H9 (cell line): ENCODE measurements around the gene ARHGEF33. TPM values are rescaled to one million over a fixed set of nuclear protein-coding genes. Genes with fewer than 3 reads are reported as not detected.

Experiments
- DNase-seq: peaks from one replicate; pipeline ENCODE4 v3.0.0-alpha.2; 2017
- H2AFZ ChIP-seq: one replicate; pipeline ENCODE4 v1.6.1; 2013; ENCODE audit warnings: mild to moderate bottlenecking, low read length, control low read depth, moderate library complexity
- H2AK5ac ChIP-seq: 2 replicates; pipeline ENCODE4 v1.6.1; 2013; ENCODE audit warnings: low read length, control low read depth, mixed read lengths; ENCODE audit not compliant: insufficient read length
- H2BK120ac ChIP-seq: one replicate; pipeline ENCODE4 v1.6.1; 2013; ENCODE audit warnings: low read depth, mild to moderate bottlenecking, low read length, control low read depth, inconsistent platforms; ENCODE audit not compliant: poor library complexity, severe bottlenecking
- H2BK12ac ChIP-seq: 2 replicates; pipeline ENCODE4 v1.6.1; 2013; ENCODE audit warnings: low read length, control low read depth, mixed read lengths, low read depth; ENCODE audit not compliant: insufficient read length
- H2BK15ac ChIP-seq: 2 replicates; pipeline ENCODE4 v1.6.1; 2013; ENCODE audit warnings: low read depth, low read length, control low read depth
- H2BK20ac ChIP-seq: one replicate; pipeline ENCODE4 v1.6.1; 2013; ENCODE audit warnings: low read depth, mild to moderate bottlenecking, low read length, control low read depth, inconsistent platforms; ENCODE audit not compliant: poor library complexity, severe bottlenecking
- H2BK5ac ChIP-seq: 2 replicates; pipeline ENCODE4 v1.6.1; 2013; ENCODE audit warnings: low read length, control low read depth, mixed read lengths; ENCODE audit not compliant: insufficient read length
- H3K14ac ChIP-seq: 2 replicates; pipeline ENCODE4 v1.6.1; 2013; ENCODE audit warnings: low read length, control low read depth; ENCODE audit not compliant: insufficient read depth
- H3K18ac ChIP-seq: 2 replicates; pipeline ENCODE4 v1.6.1; 2013; ENCODE audit warnings: low read depth, mild to moderate bottlenecking, mixed read lengths, low read length, control low read depth; ENCODE audit not compliant: insufficient read length
- H3K23ac ChIP-seq: 2 replicates; pipeline ENCODE4 v1.6.1; 2013; ENCODE audit warnings: low read length, control low read depth, mixed read lengths, low read depth; ENCODE audit not compliant: insufficient read length
- H3K23me2 ChIP-seq: 2 replicates; pipeline ENCODE4 v1.6.1; 2013; ENCODE audit warnings: low read depth, mild to moderate bottlenecking, mixed read lengths, low read length, control low read depth; ENCODE audit not compliant: insufficient read length, poor library complexity, severe bottlenecking
- H3K27ac ChIP-seq: 2 replicates; pipeline ENCODE4 v1.5.1; 2013; ENCODE audit warnings: low read length, control low read depth, mixed read lengths, low read depth; ENCODE audit not compliant: insufficient read length
- H3K27me3 ChIP-seq: 2 replicates; pipeline ENCODE4 v1.6.1; 2013; ENCODE audit warnings: low read length, control low read depth, inconsistent platforms; ENCODE audit not compliant: insufficient read depth
- H3K4ac ChIP-seq: 2 replicates; pipeline ENCODE4 v1.6.1; 2013; ENCODE audit warnings: low read depth, mild to moderate bottlenecking, control low read depth, inconsistent platforms, low read length, moderate library complexity
- H3K4me1 ChIP-seq: 2 replicates; pipeline ENCODE4 v1.6.1; 2013; ENCODE audit warnings: low read length, control low read depth, inconsistent platforms; ENCODE audit not compliant: insufficient read depth
- H3K4me2 ChIP-seq: 2 replicates; pipeline ENCODE4 v1.6.1; 2013; ENCODE audit warnings: low read length, control low read depth, mixed read lengths; ENCODE audit not compliant: insufficient read length, insufficient read depth
- H3K56ac ChIP-seq: 2 replicates; pipeline ENCODE4 v1.6.1; 2013; ENCODE audit warnings: low read depth, mild to moderate bottlenecking, mixed read lengths, low read length, control low read depth; ENCODE audit not compliant: insufficient read length
- H3K79me1 ChIP-seq: 2 replicates; pipeline ENCODE4 v1.6.1; 2013; ENCODE audit warnings: low read depth, mild to moderate bottlenecking, moderate library complexity, low read length, control low read depth, inconsistent platforms; ENCODE audit not compliant: insufficient read depth, poor library complexity, severe bottlenecking
- H3K79me2 ChIP-seq: 2 replicates; pipeline ENCODE4 v1.6.1; 2013; ENCODE audit warnings: low read length, control low read depth, inconsistent platforms; ENCODE audit not compliant: insufficient read depth
- H3K9ac ChIP-seq: 2 replicates; pipeline ENCODE4 v1.6.1; 2013; ENCODE audit warnings: low read length, control low read depth, mixed read lengths; ENCODE audit not compliant: insufficient read length; ENCODE audit errors: extremely low read depth
- H3K9me3 ChIP-seq: one replicate; pipeline ENCODE4 v1.6.1; 2013; ENCODE audit warnings: low read depth, low read length, inconsistent platforms; ENCODE audit not compliant: control insufficient read depth
- H3T11ph ChIP-seq: one replicate; pipeline ENCODE4 v1.6.1; 2013; ENCODE audit warnings: mild to moderate bottlenecking, low read length, control low read depth, inconsistent platforms
- H4K20me1 ChIP-seq: one replicate; pipeline ENCODE4 v1.6.1; 2013; ENCODE audit not compliant: control insufficient read depth, insufficient read length, insufficient read depth
- H4K5ac ChIP-seq: 2 replicates; pipeline ENCODE4 v1.6.1; 2013; ENCODE audit warnings: low read depth, mild to moderate bottlenecking, mixed read lengths, low read length, control low read depth; ENCODE audit not compliant: insufficient read length
- H4K8ac ChIP-seq: replicated peaks from 2 replicates; pipeline ENCODE4 v1.6.1; 2013; ENCODE audit warnings: low read length, control low read depth, mixed read lengths, low read depth; ENCODE audit not compliant: insufficient read length
- H4K91ac ChIP-seq: 2 replicates; pipeline ENCODE4 v1.6.1; 2013; ENCODE audit warnings: low read depth, mild to moderate bottlenecking, moderate library complexity, mixed read lengths, low read length, control low read depth; ENCODE audit not compliant: insufficient read length
- H3K27ac Mint-ChIP-seq, 3 experiments: 2 replicates in 2 of 3; 3 replicates in 1 of 3; pipeline ENCODE4 v1.8.0; 2020 to 2021; ENCODE audit warnings: mixed read lengths in 3 of 3, mild to moderate bottlenecking in 1 of 3, moderate library complexity in 1 of 3
- H3K27me3 Mint-ChIP-seq: 2 replicates; pipeline ENCODE4 v1.8.0; 2021; ENCODE audit warnings: low read depth, mild to moderate bottlenecking, moderate library complexity, mixed read lengths
- H3K36me3 Mint-ChIP-seq, 3 experiments: 2 replicates in 2 of 3; 3 replicates in 1 of 3; pipeline ENCODE4 v1.8.0; 2020 to 2021; ENCODE audit warnings: low read depth in 3 of 3, mixed read lengths in 3 of 3; ENCODE audit not compliant: insufficient read depth in 1 of 3
- H3K4me1 Mint-ChIP-seq, 2 experiments: 2 replicates each; pipeline ENCODE4 v1.8.0; 2020; ENCODE audit warnings: mixed read lengths in 2 of 2
- H3K4me3 Mint-ChIP-seq, 2 experiments: 2 replicates in 1 of 2; 3 replicates in 1 of 2; pipeline ENCODE4 v1.8.0; 2020 to 2021; ENCODE audit warnings: mild to moderate bottlenecking in 2 of 2, mixed read lengths in 2 of 2, moderate library complexity in 1 of 2
- H3K9me3 Mint-ChIP-seq, 2 experiments: 2 replicates in 1 of 2; 3 replicates in 1 of 2; pipeline ENCODE4 v1.8.0; 2020; ENCODE audit warnings: mild to moderate bottlenecking in 2 of 2, mixed read lengths in 2 of 2, moderate library complexity in 1 of 2
- WGBS: extraction: QIAGEN DNeasy Blood & Tissue Kit; methylation state at CpG from one replicate; pipeline ENCODE4 v1.1.7; 2013; ENCODE audit warnings: missing lambda C conversion rate, low lambda C conversion rate, mixed read lengths; ENCODE audit not compliant: insufficient read length; ENCODE audit errors: extremely low coverage; 5-methylcytosine and 5-hydroxymethylcytosine counted together
- long read RNA-seq: library from polyadenylated mRNA; unstranded; transcript quantifications from one replicate; pipeline ENCODE4 v2.0.0, GENCODE V29; 2020
- total RNA-seq: library from RNA; stranded (reverse); gene quantifications from 2 replicates; pipeline ENCODE4 v1.2.1, GENCODE V29; 2021
- TF ChIP-seq, protein P1 (sequence below): fragments of 200-600 bp; sonication (generic); conservative IDR thresholded peaks from 3 replicates; pipeline ENCODE4 v1.8.0; 2021; ENCODE audit warnings: antibody characterized with exemption, mild to moderate bottlenecking

The ARHGEF33 gene
- 0.64 and 0.92 TPM in 2 replicates for total RNA-seq
- long read RNA-seq, partial matches to known transcripts, result 0 of 1 reads
- long read RNA-seq, other reads (novel, unspliced or antisense), result 1 of 1 reads

DNA sequence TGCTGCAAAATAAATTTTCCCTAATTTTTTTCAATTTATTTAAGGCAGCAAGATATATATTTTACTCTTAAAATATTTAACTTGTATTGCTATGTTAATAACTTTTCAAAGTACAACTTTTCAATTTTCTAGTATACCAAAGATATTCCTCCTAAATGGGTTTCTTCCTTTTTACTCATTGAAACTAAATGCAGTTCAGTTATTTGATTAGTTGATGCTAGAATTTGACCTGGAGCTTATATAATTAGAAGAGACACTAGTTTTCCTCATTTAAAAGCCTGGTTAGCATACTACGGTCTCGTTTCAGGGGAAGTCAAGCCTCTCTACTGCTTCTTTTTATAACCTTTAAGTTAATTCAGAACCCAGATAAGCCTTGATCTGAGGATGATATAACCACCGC is at the start of gene ARHGEF33:
ARHGEF33 (plus strand) TSS at position 301 of the 400 bp plus-strand sequence. CDS start 29,573 bp downstream, outside the sequence.
- H3K4me1 ChIP-seq, result no peaks in the 10 kb centered on the region
- Mint-ChIP-seq H3K9me3 (no peaks in the 10 kb centered on the region), H3K27ac (no peak within 1 kb of the TSS), H3K4me3 (no peak within 1 kb of the TSS), H3K36me3 (no peaks in the 10 kb centered on the region), H3K27me3 (no peaks in the 10 kb centered on the region), H3K4me1 (peaks cover 0 to 3% of the 10 kb centered on the region in 2 experiments; a peak in 1 of 4 replicates)
- no peak within 1 kb of the TSS for H2AK5ac ChIP-seq
- no peak within 1 kb of the TSS for H3K14ac ChIP-seq
- H3K23me2 ChIP-seq, result no peaks in the 10 kb centered on the region
- H4K8ac ChIP-seq, result no peak within 1 kb of the TSS
- DNase-seq, result no peak
- H4K20me1 ChIP-seq, result no peaks in the 10 kb centered on the region
- H2BK120ac ChIP-seq, result no peak within 1 kb of the TSS
- no peak within 1 kb of the TSS for H3K9ac ChIP-seq
- H3K4ac ChIP-seq, result no peak within 1 kb of the TSS
- WGBS, result no CpG with 5 or more reads among the region's 3 CpGs
- H3K79me1 ChIP-seq, result no peaks in the 10 kb centered on the region
- H3K18ac ChIP-seq, result no peak within 1 kb of the TSS
- H3K27ac ChIP-seq, result no peak within 1 kb of the TSS
- H2BK20ac ChIP-seq, result no peak within 1 kb of the TSS
- no peak within 1 kb of the TSS for H3K4me2 ChIP-seq
- TF ChIP-seq, protein P1, sequence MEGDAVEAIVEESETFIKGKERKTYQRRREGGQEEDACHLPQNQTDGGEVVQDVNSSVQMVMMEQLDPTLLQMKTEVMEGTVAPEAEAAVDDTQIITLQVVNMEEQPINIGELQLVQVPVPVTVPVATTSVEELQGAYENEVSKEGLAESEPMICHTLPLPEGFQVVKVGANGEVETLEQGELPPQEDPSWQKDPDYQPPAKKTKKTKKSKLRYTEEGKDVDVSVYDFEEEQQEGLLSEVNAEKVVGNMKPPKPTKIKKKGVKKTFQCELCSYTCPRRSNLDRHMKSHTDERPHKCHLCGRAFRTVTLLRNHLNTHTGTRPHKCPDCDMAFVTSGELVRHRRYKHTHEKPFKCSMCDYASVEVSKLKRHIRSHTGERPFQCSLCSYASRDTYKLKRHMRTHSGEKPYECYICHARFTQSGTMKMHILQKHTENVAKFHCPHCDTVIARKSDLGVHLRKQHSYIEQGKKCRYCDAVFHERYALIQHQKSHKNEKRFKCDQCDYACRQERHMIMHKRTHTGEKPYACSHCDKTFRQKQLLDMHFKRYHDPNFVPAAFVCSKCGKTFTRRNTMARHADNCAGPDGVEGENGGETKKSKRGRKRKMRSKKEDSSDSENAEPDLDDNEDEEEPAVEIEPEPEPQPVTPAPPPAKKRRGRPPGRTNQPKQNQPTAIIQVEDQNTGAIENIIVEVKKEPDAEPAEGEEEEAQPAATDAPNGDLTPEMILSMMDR, result no peak
- H3K56ac ChIP-seq, result no peak within 1 kb of the TSS
- no peaks in the 10 kb centered on the region for H3K27me3 ChIP-seq
- H2BK12ac ChIP-seq, result no peak within 1 kb of the TSS
- H3T11ph ChIP-seq, result no peak within 1 kb of the TSS
- no peak within 1 kb of the TSS for H2BK15ac ChIP-seq
- no peaks in the 10 kb centered on the region for H3K79me2 ChIP-seq
- no peak within 1 kb of the TSS for H3K23ac ChIP-seq
- H4K91ac ChIP-seq, result no peak within 1 kb of the TSS
- H4K5ac ChIP-seq, result no peak within 1 kb of the TSS
- H2AFZ ChIP-seq, result no peak within 1 kb of the TSS
- H3K9me3 ChIP-seq, result no peaks in the 10 kb centered on the region
- H2BK5ac ChIP-seq, result no peak within 1 kb of the TSS
